GM23338 (cell line): ENCODE data around the gene SEC16B. TPM values are rescaled to one million over a fixed set of nuclear protein-coding genes. Genes with fewer than 3 reads are reported as not detected.

Source experiments
- ATAC-seq: fragments of 200-7000 bp; cut with Tn5 transposase; 3 replicates; pipeline ENCODE4 v1.9.1; 2020
- DNase-seq: peaks from one replicate; pipeline ENCODE4 v3.0.0-alpha.2; 2015; ENCODE audit warnings: low spot score
- H2AFZ ChIP-seq: fragments of 200-600 bp; sonication (generic); 2 replicates; pipeline ENCODE4 v1.8.0; 2016; ENCODE audit warnings: antibody characterized with exemption, mild to moderate bottlenecking, moderate library complexity
- H3F3A ChIP-seq: fragments of 200-600 bp; sonication (generic); replicated peaks from 2 replicates; pipeline ENCODE4 v1.8.0; 2017; ENCODE audit warnings: antibody characterized with exemption, mixed run types, low read depth
- H3K27ac ChIP-seq: fragments of 200-600 bp; sonication (generic); 2 replicates; pipeline ENCODE4 v1.6.1; 2016; ENCODE audit warnings: low read depth
- H3K27me3 ChIP-seq: fragments of 200-600 bp; sonication (generic); 2 replicates; pipeline ENCODE4 v1.8.0; 2016; ENCODE audit warnings: mild to moderate bottlenecking, mixed run types, moderate library complexity; ENCODE audit not compliant: insufficient read depth
- H3K36me3 ChIP-seq: fragments of 200-600 bp; sonication (generic); 2 replicates; pipeline ENCODE4 v1.8.0; 2016; ENCODE audit warnings: mild to moderate bottlenecking; ENCODE audit not compliant: insufficient read depth
- H3K4me1 ChIP-seq: fragments of 200-600 bp; sonication (generic); 2 replicates; pipeline ENCODE4 v1.8.0; 2016; ENCODE audit warnings: mild to moderate bottlenecking, moderate library complexity; ENCODE audit not compliant: insufficient read depth
- H3K4me2 ChIP-seq: fragments of 200-600 bp; sonication (generic); 2 replicates; pipeline ENCODE4 v1.7.1; 2017; ENCODE audit warnings: mixed run types
- H3K4me3 ChIP-seq: fragments of 200-600 bp; sonication (generic); 2 replicates; pipeline ENCODE4 v1.6.1; 2016; ENCODE audit warnings: mixed run types
- H3K79me2 ChIP-seq: fragments of 200-600 bp; sonication (generic); replicated peaks from 2 replicates; pipeline ENCODE4 v1.8.0; 2017; ENCODE audit warnings: mild to moderate bottlenecking; ENCODE audit not compliant: insufficient read depth
- H3K9me2 ChIP-seq: fragments of 200-600 bp; sonication (generic); 2 replicates; pipeline ENCODE4 v1.8.0; 2017; ENCODE audit not compliant: insufficient read depth
- H4K20me1 ChIP-seq: fragments of 200-600 bp; sonication (generic); replicated peaks from 2 replicates; pipeline ENCODE4 v1.8.0; 2017; ENCODE audit warnings: mild to moderate bottlenecking; ENCODE audit not compliant: insufficient read depth
- H3K27ac Mint-ChIP-seq: 2 replicates; pipeline ENCODE4 v1.8.0; 2020; ENCODE audit warnings: inconsistent platforms, mild to moderate bottlenecking, moderate library complexity, mixed read lengths
- H3K27me3 Mint-ChIP-seq: 3 replicates; pipeline ENCODE4 v1.8.0; 2022; ENCODE audit warnings: low read depth, mild to moderate bottlenecking, moderate library complexity, mixed read lengths, inconsistent platforms; ENCODE audit not compliant: insufficient read depth, poor library complexity
- H3K36me3 Mint-ChIP-seq: 3 replicates; pipeline ENCODE4 v1.8.0; 2021; ENCODE audit warnings: low read depth, mild to moderate bottlenecking, inconsistent platforms, moderate library complexity, mixed read lengths
- H3K4me1 Mint-ChIP-seq: 3 replicates; pipeline ENCODE4 v1.8.0; 2020; ENCODE audit warnings: mild to moderate bottlenecking, inconsistent platforms, mixed read lengths
- H3K4me3 Mint-ChIP-seq: 3 replicates; pipeline ENCODE4 v1.8.0; 2021; ENCODE audit warnings: moderate library complexity, mild to moderate bottlenecking, inconsistent platforms, mixed read lengths
- H3K9me3 Mint-ChIP-seq: 3 replicates; pipeline ENCODE4 v1.8.0; 2020; ENCODE audit warnings: moderate library complexity, mild to moderate bottlenecking, inconsistent platforms, mixed read lengths
- CREB1 ChIP-seq: fragments of 250-450 bp; sonication (Bioruptor Pico); IDR thresholded peaks from 2 replicates; pipeline ENCODE4 v1.5.0; 2020; ENCODE audit warnings: low read depth, mild to moderate bottlenecking, moderate library complexity
- EZH2 ChIP-seq: fragments of 200-600 bp; sonication (generic); IDR thresholded peaks from one replicate; pipeline ENCODE4 v1.8.0; 2017; ENCODE audit warnings: antibody characterized with exemption, mild to moderate bottlenecking, low read depth; ENCODE audit not compliant: unreplicated experiment
- EZH2phosphoT487 ChIP-seq: fragments of 200-600 bp; sonication (generic); IDR thresholded peaks from one replicate; pipeline ENCODE4 v1.8.1; 2018; ENCODE audit warnings: antibody characterized with exemption; ENCODE audit not compliant: unreplicated experiment
- JUNB ChIP-seq: IDR thresholded peaks from one replicate; pipeline ENCODE4 v1.6.1; 2016; ENCODE audit warnings: antibody characterized with exemption; ENCODE audit not compliant: unreplicated experiment
- NANOG ChIP-seq: IDR thresholded peaks from 2 replicates; pipeline ENCODE4 v1.6.1; 2016; ENCODE audit warnings: antibody characterized with exemption, borderline replicate concordance
- POLR2AphosphoS5 ChIP-seq: IDR thresholded peaks from 2 replicates; pipeline ENCODE4 v1.6.1; 2016; ENCODE audit warnings: antibody characterized with exemption, low read depth
- ZNF114 ChIP-seq: fragments of 250-450 bp; sonication (Bioruptor Pico); IDR thresholded peaks from 2 replicates; pipeline ENCODE4 v1.5.0; 2020; ENCODE audit warnings: mild to moderate bottlenecking, moderate library complexity
- ZNF331 ChIP-seq: fragments of 250-450 bp; sonication (Bioruptor Pico); IDR thresholded peaks from 2 replicates; pipeline ENCODE4 v1.5.0; 2020; ENCODE audit warnings: low read depth, mild to moderate bottlenecking, moderate library complexity
- polyA plus RNA-seq: library from polyadenylated mRNA; unstranded; fragments of >200 nt; fragmentation: Nextera tagmentation; extraction: Ambion mirVana; gene quantifications from 2 replicates; pipeline ENCODE4 v1.2.1, GENCODE V29; 2016
- total RNA-seq: library from RNA; depleted of rRNA; stranded (reverse); fragments of >200 nt; shearing (Covaris generic); gene quantifications from 2 replicates; pipeline ENCODE4 v1.2.3, GENCODE V29; 2014
- TF ChIP-seq, protein P1 (sequence below), 2 experiments: fragments of 200-600 bp in 1 of 2; sonication (generic) in 1 of 2; conservative IDR thresholded peaks; 2 replicates each; pipeline versions ENCODE4 v1.5.1 to v1.6.1; 2016 to 2017; ENCODE audit warnings: antibody characterized with exemption in 2 of 2, low read depth in 2 of 2, mild to moderate bottlenecking in 2 of 2, moderate library complexity in 1 of 2
- TF ChIP-seq, protein P2 (sequence below): IDR thresholded peaks from 2 replicates; pipeline ENCODE4 v1.6.1; 2016; ENCODE audit warnings: antibody characterized with exemption
- TF ChIP-seq, protein P3 (sequence below): IDR thresholded peaks from one replicate; pipeline ENCODE4 v1.6.1; 2018; ENCODE audit warnings: antibody characterized with exemption; ENCODE audit not compliant: unreplicated experiment

The SEC16B gene
- total and polyA plus RNA-seq, 2 experiments from 2014 or later, result 0.29 to 1.2 TPM

DNA sequence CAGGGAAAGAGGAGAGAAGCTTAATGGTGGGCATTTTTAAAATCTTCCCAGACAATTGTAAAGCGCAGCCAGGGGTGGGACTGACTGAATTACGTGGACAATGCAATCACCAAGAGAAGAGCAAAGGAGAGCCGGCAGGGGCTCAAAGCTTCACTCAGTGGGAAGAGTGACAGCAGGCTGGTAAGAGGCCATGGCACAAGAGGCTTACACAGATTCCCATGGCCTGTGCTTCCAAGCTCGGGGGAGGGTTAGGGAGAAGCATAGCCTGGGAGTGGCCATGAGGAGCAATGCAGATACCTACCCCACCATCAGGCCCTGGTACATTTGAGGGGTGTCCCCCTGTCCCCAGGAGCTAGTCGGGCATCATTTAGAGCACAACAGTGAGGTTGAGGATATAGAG is 27.1 kb upstream of the SEC16B start:
- H2AFZ ChIP-seq, result no peak overlapping the region
- peaks cover 13% of the 10 kb centered on the region; the same call in 1 of the 2 replicates for H3K9me2 ChIP-seq
- no peaks in the 10 kb centered on the region for H3F3A ChIP-seq
- Mint-ChIP-seq H3K27me3 (no peaks in the 10 kb centered on the region), H3K27ac (0 out of 2 replicates have a peak overlapping the region, but pooled peaks have one; percentile 42), H3K4me3 (no peak overlapping the region), H3K9me3 (no peaks in the 10 kb centered on the region; the same call in 2 of the 3 replicates), H3K36me3 (no peaks in the 10 kb centered on the region; the same call in 2 of the 3 replicates), H3K4me1 (peaks cover 15% of the 10 kb centered on the region)
- H3K4me1 ChIP-seq, result no peaks in the 10 kb centered on the region; the same call in 1 of the 2 replicates
- no peak overlapping the region for H3K4me3 ChIP-seq
- no peak for TF ChIP-seq EZH2
- TF ChIP-seq, protein P1, sequence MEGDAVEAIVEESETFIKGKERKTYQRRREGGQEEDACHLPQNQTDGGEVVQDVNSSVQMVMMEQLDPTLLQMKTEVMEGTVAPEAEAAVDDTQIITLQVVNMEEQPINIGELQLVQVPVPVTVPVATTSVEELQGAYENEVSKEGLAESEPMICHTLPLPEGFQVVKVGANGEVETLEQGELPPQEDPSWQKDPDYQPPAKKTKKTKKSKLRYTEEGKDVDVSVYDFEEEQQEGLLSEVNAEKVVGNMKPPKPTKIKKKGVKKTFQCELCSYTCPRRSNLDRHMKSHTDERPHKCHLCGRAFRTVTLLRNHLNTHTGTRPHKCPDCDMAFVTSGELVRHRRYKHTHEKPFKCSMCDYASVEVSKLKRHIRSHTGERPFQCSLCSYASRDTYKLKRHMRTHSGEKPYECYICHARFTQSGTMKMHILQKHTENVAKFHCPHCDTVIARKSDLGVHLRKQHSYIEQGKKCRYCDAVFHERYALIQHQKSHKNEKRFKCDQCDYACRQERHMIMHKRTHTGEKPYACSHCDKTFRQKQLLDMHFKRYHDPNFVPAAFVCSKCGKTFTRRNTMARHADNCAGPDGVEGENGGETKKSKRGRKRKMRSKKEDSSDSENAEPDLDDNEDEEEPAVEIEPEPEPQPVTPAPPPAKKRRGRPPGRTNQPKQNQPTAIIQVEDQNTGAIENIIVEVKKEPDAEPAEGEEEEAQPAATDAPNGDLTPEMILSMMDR (conservative IDR thresholded peaks at IDR 0.05; ENCODE audit: low read depth in 2 of 2), result no peak
- TF ChIP-seq ZNF114 (CRISPR knock-in tag), result no peak
- TF ChIP-seq, protein P2, sequence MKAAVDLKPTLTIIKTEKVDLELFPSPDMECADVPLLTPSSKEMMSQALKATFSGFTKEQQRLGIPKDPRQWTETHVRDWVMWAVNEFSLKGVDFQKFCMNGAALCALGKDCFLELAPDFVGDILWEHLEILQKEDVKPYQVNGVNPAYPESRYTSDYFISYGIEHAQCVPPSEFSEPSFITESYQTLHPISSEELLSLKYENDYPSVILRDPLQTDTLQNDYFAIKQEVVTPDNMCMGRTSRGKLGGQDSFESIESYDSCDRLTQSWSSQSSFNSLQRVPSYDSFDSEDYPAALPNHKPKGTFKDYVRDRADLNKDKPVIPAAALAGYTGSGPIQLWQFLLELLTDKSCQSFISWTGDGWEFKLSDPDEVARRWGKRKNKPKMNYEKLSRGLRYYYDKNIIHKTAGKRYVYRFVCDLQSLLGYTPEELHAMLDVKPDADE, result no peak
- no peak for TF ChIP-seq JUNB
- TF ChIP-seq EZH2phosphoT487, result no peak
- H3K79me2 ChIP-seq, result no peaks in the 10 kb centered on the region
- H3K36me3 ChIP-seq, result no peaks in the 10 kb centered on the region
- no peak for DNase-seq
- H4K20me1 ChIP-seq, result no peaks in the 10 kb centered on the region
- H3K4me2 ChIP-seq, result no peak overlapping the region
- ATAC-seq, result peak; percentile 67
- no peaks in the 10 kb centered on the region for H3K27me3 ChIP-seq
- no peak overlapping the region for H3K27ac ChIP-seq

DNA sequence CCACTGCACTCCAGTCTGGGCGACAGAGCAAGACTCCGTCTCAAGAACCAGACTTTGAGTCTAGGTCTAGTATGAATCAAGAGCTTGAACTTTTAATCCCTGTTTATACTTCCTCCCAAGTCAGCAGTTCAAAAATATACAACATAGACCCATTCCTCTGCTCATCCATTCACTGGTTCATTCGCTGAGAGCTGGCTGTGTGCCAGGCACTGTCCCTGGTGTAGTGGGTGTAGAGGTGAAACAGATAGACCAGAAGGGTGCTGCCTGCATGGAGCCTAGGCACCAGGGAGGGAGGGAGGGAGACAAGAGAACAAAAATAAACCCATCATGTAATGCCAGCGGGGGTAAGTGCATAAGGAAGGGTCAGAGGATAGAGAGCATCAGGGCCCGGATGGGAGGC is 25.5 kb upstream of the SEC16B start:
- H3K4me2 ChIP-seq, result no peak overlapping the region
- H4K20me1 ChIP-seq, result no peaks in the 10 kb centered on the region
- Mint-ChIP-seq H3K36me3 (no peaks in the 10 kb centered on the region; the same call in 2 of the 3 replicates), H3K27me3 (no peaks in the 10 kb centered on the region), H3K4me3 (no peak overlapping the region), H3K4me1 (peaks cover 15% of the 10 kb centered on the region), H3K27ac (no peak overlapping the region), H3K9me3 (peaks cover 3% of the 10 kb centered on the region; the same call in 2 of the 3 replicates)
- H3K36me3 ChIP-seq, result no peaks in the 10 kb centered on the region
- H3K9me2 ChIP-seq, result peaks cover 12% of the 10 kb centered on the region; the same call in 1 of the 2 replicates
- no peak overlapping the region for H3K27ac ChIP-seq
- no peak for ATAC-seq
- no peaks in the 10 kb centered on the region for H3K27me3 ChIP-seq
- DNase-seq, result no peak
- H3K4me1 ChIP-seq, result no peaks in the 10 kb centered on the region; the same call in 1 of the 2 replicates
- no peak overlapping the region for H3K4me3 ChIP-seq
- no peaks in the 10 kb centered on the region for H3F3A ChIP-seq
- no peak overlapping the region for H2AFZ ChIP-seq
- H3K79me2 ChIP-seq, result no peaks in the 10 kb centered on the region
- no peak for TF ChIP-seq EZH2
- TF ChIP-seq CREB1 (CRISPR knock-in tag), result no peak
- TF ChIP-seq, protein P3, sequence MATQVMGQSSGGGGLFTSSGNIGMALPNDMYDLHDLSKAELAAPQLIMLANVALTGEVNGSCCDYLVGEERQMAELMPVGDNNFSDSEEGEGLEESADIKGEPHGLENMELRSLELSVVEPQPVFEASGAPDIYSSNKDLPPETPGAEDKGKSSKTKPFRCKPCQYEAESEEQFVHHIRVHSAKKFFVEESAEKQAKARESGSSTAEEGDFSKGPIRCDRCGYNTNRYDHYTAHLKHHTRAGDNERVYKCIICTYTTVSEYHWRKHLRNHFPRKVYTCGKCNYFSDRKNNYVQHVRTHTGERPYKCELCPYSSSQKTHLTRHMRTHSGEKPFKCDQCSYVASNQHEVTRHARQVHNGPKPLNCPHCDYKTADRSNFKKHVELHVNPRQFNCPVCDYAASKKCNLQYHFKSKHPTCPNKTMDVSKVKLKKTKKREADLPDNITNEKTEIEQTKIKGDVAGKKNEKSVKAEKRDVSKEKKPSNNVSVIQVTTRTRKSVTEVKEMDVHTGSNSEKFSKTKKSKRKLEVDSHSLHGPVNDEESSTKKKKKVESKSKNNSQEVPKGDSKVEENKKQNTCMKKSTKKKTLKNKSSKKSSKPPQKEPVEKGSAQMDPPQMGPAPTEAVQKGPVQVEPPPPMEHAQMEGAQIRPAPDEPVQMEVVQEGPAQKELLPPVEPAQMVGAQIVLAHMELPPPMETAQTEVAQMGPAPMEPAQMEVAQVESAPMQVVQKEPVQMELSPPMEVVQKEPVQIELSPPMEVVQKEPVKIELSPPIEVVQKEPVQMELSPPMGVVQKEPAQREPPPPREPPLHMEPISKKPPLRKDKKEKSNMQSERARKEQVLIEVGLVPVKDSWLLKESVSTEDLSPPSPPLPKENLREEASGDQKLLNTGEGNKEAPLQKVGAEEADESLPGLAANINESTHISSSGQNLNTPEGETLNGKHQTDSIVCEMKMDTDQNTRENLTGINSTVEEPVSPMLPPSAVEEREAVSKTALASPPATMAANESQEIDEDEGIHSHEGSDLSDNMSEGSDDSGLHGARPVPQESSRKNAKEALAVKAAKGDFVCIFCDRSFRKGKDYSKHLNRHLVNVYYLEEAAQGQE, result no peak
- no peak for TF ChIP-seq ZNF331
- no peak for TF ChIP-seq NANOG
- no peak for TF ChIP-seq JUNB
- TF ChIP-seq POLR2AphosphoS5, result no peak
- TF ChIP-seq, protein P1 (conservative IDR thresholded peaks at IDR 0.05; ENCODE audit: low read depth in 2 of 2), result no peak
